Mesenchymal stem cell (in vitro differentiated cells and primary cell): Measurements from ENCODE around the gene RMDN3.

ENCODE experiments used
- DNase-seq: peaks from one replicate; pipeline ENCODE4 v3.0.0-alpha.2; 2013
- H2AFZ ChIP-seq: one replicate; pipeline ENCODE4 v1.6.1; 2013; ENCODE audit warnings: low read depth, mild to moderate bottlenecking, control low read depth, inconsistent platforms, low read length, moderate library complexity
- H2AK5ac ChIP-seq: 2 replicates; pipeline ENCODE4 v1.6.1; 2013; ENCODE audit warnings: low read length, moderate library complexity, mild to moderate bottlenecking, inconsistent platforms; ENCODE audit not compliant: severe bottlenecking
- H2BK120ac ChIP-seq: one replicate; pipeline ENCODE4 v1.6.1; 2013; ENCODE audit warnings: low read depth, mild to moderate bottlenecking, inconsistent platforms, low read length, moderate library complexity
- H2BK12ac ChIP-seq, 2 experiments: one replicate each; pipeline ENCODE4 v1.6.1; 2013; ENCODE audit warnings: inconsistent platforms in 2 of 2, low read length in 2 of 2, mild to moderate bottlenecking in 2 of 2, moderate library complexity in 2 of 2, control low read depth in 1 of 2
- H2BK15ac ChIP-seq: one replicate; pipeline ENCODE4 v1.6.1; 2013; ENCODE audit warnings: mild to moderate bottlenecking, low read depth, inconsistent platforms; ENCODE audit not compliant: poor library complexity, severe bottlenecking
- H2BK5ac ChIP-seq: 2 replicates; pipeline ENCODE4 v1.6.1; 2013; ENCODE audit warnings: low read depth, mild to moderate bottlenecking, low read length, control low read depth, inconsistent platforms; ENCODE audit not compliant: poor library complexity, severe bottlenecking
- H3K14ac ChIP-seq, 2 experiments: one replicate each; pipeline ENCODE4 v1.6.1; 2013; ENCODE audit warnings: inconsistent platforms in 2 of 2, low read length in 2 of 2, control low read depth in 1 of 2, mild to moderate bottlenecking in 1 of 2, moderate library complexity in 1 of 2
- H3K18ac ChIP-seq, 2 experiments: one replicate each; pipeline ENCODE4 v1.6.1; 2013; ENCODE audit warnings: inconsistent platforms in 2 of 2, low read length in 2 of 2, control low read depth in 1 of 2, low read depth in 1 of 2, mild to moderate bottlenecking in 1 of 2
- H3K23ac ChIP-seq, 2 experiments: one replicate each; pipeline ENCODE4 v1.6.1; 2013; ENCODE audit warnings: inconsistent platforms in 2 of 2, low read length in 2 of 2, mild to moderate bottlenecking in 2 of 2, moderate library complexity in 2 of 2, control low read depth in 1 of 2
- H3K27ac ChIP-seq: 2 replicates; pipeline ENCODE4 v1.5.1; 2013; ENCODE audit warnings: mild to moderate bottlenecking, moderate library complexity, low read length, control low read depth, inconsistent platforms; ENCODE audit not compliant: poor library complexity, severe bottlenecking
- H3K27me3 ChIP-seq, 2 experiments: 2 replicates each; pipeline versions ENCODE4 v1.6.1 to v1.7.0; 2013; ENCODE audit warnings: low read length in 2 of 2, mild to moderate bottlenecking in 2 of 2, moderate library complexity in 2 of 2, control low read depth in 1 of 2, inconsistent platforms in 1 of 2; ENCODE audit not compliant: control insufficient read depth in 1 of 2, insufficient read depth in 1 of 2
- H3K36me3 ChIP-seq, 2 experiments: 2 replicates each; pipeline versions ENCODE4 v1.6.1 to v1.7.0; 2013; ENCODE audit warnings: low read length in 2 of 2, control low read depth in 1 of 2, inconsistent platforms in 1 of 2, low read depth in 1 of 2, mild to moderate bottlenecking in 1 of 2; ENCODE audit not compliant: insufficient read depth in 2 of 2, control insufficient read depth in 1 of 2
- H3K4ac ChIP-seq, 2 experiments: one replicate each; pipeline ENCODE4 v1.6.1; 2013; ENCODE audit warnings: inconsistent platforms in 2 of 2, low read length in 2 of 2, mild to moderate bottlenecking in 2 of 2, moderate library complexity in 2 of 2, control low read depth in 1 of 2, low read depth in 1 of 2
- H3K4me1 ChIP-seq: 2 replicates; pipeline ENCODE4 v1.6.1; 2013; ENCODE audit warnings: low read depth, low read length, control low read depth; ENCODE audit not compliant: control insufficient read depth, insufficient read depth
- H3K4me2 ChIP-seq: 2 replicates; pipeline ENCODE4 v1.6.1; 2013; ENCODE audit warnings: low read length, mild to moderate bottlenecking, inconsistent platforms; ENCODE audit not compliant: poor library complexity, severe bottlenecking
- H3K4me3 ChIP-seq, 2 experiments: 2 replicates each; pipeline versions ENCODE4 v1.5.1 to v1.7.0; 2013; ENCODE audit warnings: low read length in 2 of 2, mild to moderate bottlenecking in 2 of 2, control low read depth in 1 of 2, low read depth in 1 of 2; ENCODE audit not compliant: insufficient read depth in 1 of 2
- H3K79me1 ChIP-seq: replicated peaks from 2 replicates; pipeline ENCODE4 v1.6.1; 2013; ENCODE audit warnings: mild to moderate bottlenecking, control low read depth, low read length, inconsistent platforms; ENCODE audit not compliant: poor library complexity, severe bottlenecking
- H3K9ac ChIP-seq: 2 replicates; pipeline ENCODE4 v1.7.0; 2013; ENCODE audit warnings: mild to moderate bottlenecking, low read length, moderate library complexity
- H3K9me3 ChIP-seq: 2 replicates; pipeline ENCODE4 v1.7.0; 2013; ENCODE audit warnings: mild to moderate bottlenecking, low read length; ENCODE audit not compliant: control insufficient read depth
- H4K8ac ChIP-seq: one replicate; pipeline ENCODE4 v1.6.1; 2013; ENCODE audit warnings: inconsistent platforms, mild to moderate bottlenecking, low read length, moderate library complexity
- H4K91ac ChIP-seq: one replicate; pipeline ENCODE4 v1.6.1; 2013; ENCODE audit warnings: mild to moderate bottlenecking, low read length, inconsistent platforms
- WGBS: methylation state at CpG from one replicate; pipeline ENCODE4 v1.1.7; 2013; ENCODE audit warnings: mixed read lengths; 5-methylcytosine and 5-hydroxymethylcytosine counted together

RMDN3 gene

DNA sequence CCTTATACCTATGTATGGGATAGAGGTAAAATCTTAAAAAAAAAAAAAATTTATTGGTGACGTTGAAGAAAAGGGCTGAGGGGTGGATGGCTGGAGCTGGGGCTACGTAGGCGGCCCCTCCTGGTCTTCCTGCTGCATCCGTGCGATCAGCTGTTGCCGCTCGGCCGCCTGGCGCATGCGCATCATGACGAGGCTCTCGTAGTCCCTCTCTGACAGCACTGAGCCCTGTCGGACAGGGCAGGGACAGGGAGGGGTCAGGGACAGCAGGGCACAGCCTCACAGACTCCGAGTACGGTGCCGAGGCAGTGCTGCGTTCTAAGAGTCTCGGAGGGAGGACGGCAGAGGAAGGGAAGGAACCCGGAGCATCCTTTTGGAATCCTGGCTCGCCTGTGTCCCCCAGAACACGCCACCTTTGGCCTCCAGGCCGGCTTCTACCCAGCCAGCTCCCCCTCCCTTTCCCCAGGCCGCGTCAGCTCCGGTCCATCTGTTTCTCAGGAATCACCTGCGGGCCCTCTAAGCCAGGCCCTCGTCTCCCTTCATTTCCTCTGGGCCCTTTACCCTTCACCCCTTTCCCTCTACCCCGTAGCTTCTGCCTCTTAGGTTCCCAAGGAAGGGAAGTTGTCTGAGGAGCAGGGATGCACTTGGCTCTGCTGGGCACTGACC, 12.9 kb upstream of the RMDN3 start:
- H3K23ac ChIP-seq: no peak overlapping the region
- H3K4me3 ChIP-seq: no peak overlapping the region
- H3K27ac ChIP-seq: no peak overlapping the region
- H3K36me3 ChIP-seq: peaks cover 19 to 35% of the 10 kb centered on the region in 2 experiments
- H2AFZ ChIP-seq: no peak overlapping the region
- H3K14ac ChIP-seq: no peak overlapping the region
- H3K4ac ChIP-seq: no peak overlapping the region
- no peak overlapping the region for H2BK15ac ChIP-seq
- no peak overlapping the region for H2BK120ac ChIP-seq
- H2AK5ac ChIP-seq: peak overlapping the region; percentile 37
- no peak overlapping the region for H2BK12ac ChIP-seq
- H3K9me3 ChIP-seq: no peaks in the 10 kb centered on the region
- H3K4me1 ChIP-seq: peaks cover 82% of the 10 kb centered on the region
- H4K8ac ChIP-seq: no peak overlapping the region
- no peak overlapping the region for H3K4me2 ChIP-seq
- H2BK5ac ChIP-seq: no peak overlapping the region
- no peak overlapping the region for H4K91ac ChIP-seq
- no peaks in the 10 kb centered on the region for H3K27me3 ChIP-seq
- no peak for DNase-seq
- H3K18ac ChIP-seq: no peak overlapping the region
- WGBS: 94% methylated on average over 29 of the region's 29 CpGs
- H3K79me1 ChIP-seq: peaks cover 3% of the 10 kb centered on the region
- no peak overlapping the region for H3K9ac ChIP-seq

- H3K27me3 ChIP-seq: no peaks in the 10 kb centered on the region
- no peak overlapping the region for H2BK15ac ChIP-seq
- no peak overlapping the region for H3K9ac ChIP-seq
- DNase-seq: peak; percentile 57
- no peak overlapping the region for H2BK12ac ChIP-seq
- H4K8ac ChIP-seq: no peak overlapping the region
- H3K4me1 ChIP-seq: peaks cover 82% of the 10 kb centered on the region
- H2AFZ ChIP-seq: no peak overlapping the region
- H3K79me1 ChIP-seq: peaks cover 3% of the 10 kb centered on the region
- no peak overlapping the region for H3K4ac ChIP-seq
- no peak overlapping the region for H3K23ac ChIP-seq
- WGBS: 82% methylated on average over 32 of the region's 32 CpGs
- peak overlapping the region; percentile 29 for H3K4me2 ChIP-seq
- H3K36me3 ChIP-seq: peaks cover 14 to 30% of the 10 kb centered on the region in 2 experiments
- H3K27ac ChIP-seq: no peak overlapping the region
- H3K14ac ChIP-seq: no peak overlapping the region
- no peak overlapping the region for H4K91ac ChIP-seq
- H2BK5ac ChIP-seq: no peak overlapping the region
- H3K9me3 ChIP-seq: no peaks in the 10 kb centered on the region
- H3K4me3 ChIP-seq: no peak overlapping the region
- H2AK5ac ChIP-seq: no peak overlapping the region
- H3K18ac ChIP-seq: no peak overlapping the region
- H2BK120ac ChIP-seq: no peak overlapping the region
Measured at GRCh38 chr15:40766906-40767837, 12.1 kb upstream of the RMDN3 start.

GRCh38 chr15:40766194-40766815, 11.3 kb upstream of the RMDN3 start:
- H2BK15ac ChIP-seq: no peak overlapping the region
- H3K4me3 ChIP-seq: no peak overlapping the region

More at GRCh38 chr15:40766194-40766815, 11.3 kb upstream of the RMDN3 start:
- Histone ChIP-seq H3K9ac (no peak overlapping the region), H3K4me1 (peaks cover 74% of the 10 kb centered on the region), H3K14ac (no peak overlapping the region), H3K23ac (peak overlapping the region in 1 of 2 experiments; percentile 57), H3K9me3 (no peaks in the 10 kb centered on the region), H3K27ac (no peak overlapping the region), H2AFZ (no peak overlapping the region), H3K27me3 (no peaks in the 10 kb centered on the region), H2BK5ac (no peak overlapping the region), H2AK5ac (peak overlapping the region; percentile 18), H2BK120ac (no peak overlapping the region), H2BK12ac (peak overlapping the region in 1 of 2 experiments; percentile 33), H3K4me2 (no peak overlapping the region), H3K4ac (no peak overlapping the region), H3K36me3 (peaks cover 7 to 24% of the 10 kb centered on the region in 2 experiments), H4K91ac (no peak overlapping the region), H3K79me1 (peaks cover 3% of the 10 kb centered on the region), H3K18ac (peak overlapping the region in 1 of 2 experiments; percentile 59), H4K8ac (no peak overlapping the region)
- no peak for DNase-seq
- 86% methylated on average over 7 of the region's 7 CpGs for WGBS
